GM18870 (cell line): ENCODE results near the gene ATF7IP.
A peak's percentile ranks its signal among the peaks of the same experiment; 100 is the strongest.

Experiments used
- ATAC-seq: cut with Tn5 transposase; IDR thresholded peaks from one replicate; pipeline ENCODE4 v1.9.1; 2021; ENCODE audit warnings: moderate library complexity; ENCODE audit not compliant: unreplicated experiment

The ATF7IP gene

DNA sequence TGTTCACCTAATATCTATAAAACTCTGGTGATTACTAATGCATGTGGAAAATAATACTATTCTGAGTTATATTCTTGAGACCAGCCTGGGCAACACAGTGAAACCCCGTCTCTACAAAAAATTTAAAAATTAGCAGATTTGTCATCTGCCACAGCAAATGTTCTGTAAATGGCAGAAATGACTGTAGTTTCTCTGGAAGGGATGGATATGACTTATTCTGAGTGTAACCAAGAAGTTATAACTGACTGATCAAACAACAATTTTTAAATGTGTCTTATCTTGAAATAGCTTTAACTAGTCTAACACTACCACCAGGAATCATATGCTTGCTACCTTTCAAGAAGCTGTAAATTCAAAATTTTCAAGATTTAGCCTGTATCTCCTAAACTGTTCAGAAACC is 113.5 kb downstream of the ATF7IP start:
- no peak for ATAC-seq

DNA sequence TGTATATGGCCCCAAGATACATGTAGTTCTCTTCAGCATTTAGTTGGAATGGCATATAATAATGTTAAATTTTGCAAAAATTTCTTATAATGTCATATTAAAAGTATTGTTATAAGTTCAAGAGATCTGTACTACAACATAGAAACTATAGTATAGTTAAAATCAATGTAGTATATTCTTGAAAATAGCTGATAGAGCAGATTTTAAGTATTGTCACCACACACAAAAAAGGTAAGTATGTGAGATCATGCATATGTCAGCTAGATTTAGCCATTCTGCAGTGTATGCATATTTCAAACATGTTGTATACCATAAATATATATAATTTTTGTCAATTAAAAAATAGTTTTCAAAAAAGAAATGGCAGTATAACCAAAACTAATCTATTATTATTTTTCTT is 115.7 kb downstream of the ATF7IP start:
- ATAC-seq: no peak

GRCh38 chr12:14482361-14482760 is 116.9 kb downstream of the ATF7IP start:
- no peak for ATAC-seq

- no peak for ATAC-seq
Measured at GRCh38 chr12:14482886-14483285, 117.4 kb downstream of the ATF7IP start.

GRCh38 chr12:14495326-14495725 is 129.8 kb downstream of the ATF7IP start:
- ATAC-seq: no peak

GRCh38 chr12:14505626-14506596 is 140.4 kb downstream of the ATF7IP start:
- ATAC-seq: no peak

- no peak for ATAC-seq
Measured at GRCh38 chr12:14510574-14510973, 145.1 kb downstream of the ATF7IP start.

DNA sequence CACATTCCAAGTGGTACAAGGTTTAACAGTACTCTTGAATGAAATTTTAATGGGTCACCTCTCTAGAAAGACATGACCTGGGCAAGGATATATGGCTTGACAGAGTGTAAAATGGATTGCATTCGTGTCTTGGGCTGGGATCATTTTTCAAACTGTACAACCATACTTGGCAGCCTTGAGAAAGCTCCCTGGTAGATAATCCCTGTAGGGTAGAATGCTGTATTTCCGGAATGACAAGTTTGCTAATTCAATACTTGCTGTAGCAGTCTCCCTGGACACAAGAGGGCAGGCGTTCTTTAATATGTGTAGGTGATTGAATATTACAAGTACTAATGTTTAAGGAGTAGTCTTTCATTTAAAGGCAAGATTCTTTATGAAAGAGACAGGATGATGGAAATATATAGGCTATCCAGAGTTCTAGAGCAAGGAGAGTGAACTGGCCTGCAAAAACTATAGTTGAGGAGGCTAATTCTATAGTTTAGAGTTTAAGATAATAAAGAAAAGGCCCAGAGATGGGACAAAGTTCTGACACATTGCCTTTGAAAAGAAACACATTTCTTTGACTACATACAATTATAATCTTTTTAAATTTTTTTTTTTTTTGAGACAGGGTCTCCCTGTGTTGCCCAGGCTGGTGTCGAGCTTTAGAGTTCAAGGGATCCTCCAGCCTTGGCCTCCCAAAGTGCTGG is 148.8 kb downstream of the ATF7IP start:
- ATAC-seq: no peak

- ATAC-seq: no peak
Measured at GRCh38 chr12:14514946-14515345, 149.5 kb downstream of the ATF7IP start.

DNA sequence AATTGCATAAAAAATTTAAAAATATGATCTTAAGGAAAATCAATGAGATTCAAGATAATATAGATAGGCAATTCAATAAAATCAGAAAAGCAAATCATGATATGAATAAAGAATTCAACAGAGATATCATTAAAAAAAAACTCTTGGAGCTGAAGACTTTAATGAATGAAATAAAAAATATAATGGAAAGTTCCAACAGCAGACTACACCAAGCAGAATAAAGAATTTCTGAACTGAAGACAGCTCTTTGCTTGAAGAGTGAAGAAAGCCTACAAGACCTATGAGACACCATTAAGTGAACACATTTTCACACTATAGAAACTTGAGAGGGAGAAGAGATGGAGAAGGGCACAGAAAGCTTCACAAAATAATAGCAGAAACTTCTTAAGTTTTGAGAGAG is 156.3 kb downstream of the ATF7IP start:
- ATAC-seq: no peak

GRCh38 chr12:14525964-14526363 is 160.5 kb downstream of the ATF7IP start:
- no peak for ATAC-seq

GRCh38 chr12:14532152-14532551 is 166.7 kb downstream of the ATF7IP start:
- ATAC-seq: no peak

DNA sequence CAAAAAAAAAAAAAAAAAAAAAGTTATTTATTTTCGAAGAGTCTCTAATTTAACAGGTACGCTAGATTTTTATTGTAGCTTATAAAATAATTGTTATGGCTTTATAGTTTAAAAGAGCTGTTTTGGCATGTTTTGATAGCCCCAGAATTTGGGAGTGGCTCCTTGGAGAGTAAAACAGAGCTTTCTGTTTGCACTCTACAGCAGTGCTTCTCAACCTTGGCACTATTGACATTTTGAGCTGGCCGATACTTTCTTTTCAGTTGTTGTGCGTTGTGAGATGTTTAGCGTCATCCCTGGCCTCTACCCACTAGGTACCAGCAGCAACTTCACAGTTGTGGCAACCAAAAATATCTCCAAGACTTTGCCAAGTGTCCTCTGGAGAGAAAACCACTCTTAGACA is 171.6 kb downstream of the ATF7IP start:
- ATAC-seq: no peak

GRCh38 chr12:14540801-14541462 is 175.4 kb downstream of the ATF7IP start:
- peak; percentile 55 for ATAC-seq

DNA sequence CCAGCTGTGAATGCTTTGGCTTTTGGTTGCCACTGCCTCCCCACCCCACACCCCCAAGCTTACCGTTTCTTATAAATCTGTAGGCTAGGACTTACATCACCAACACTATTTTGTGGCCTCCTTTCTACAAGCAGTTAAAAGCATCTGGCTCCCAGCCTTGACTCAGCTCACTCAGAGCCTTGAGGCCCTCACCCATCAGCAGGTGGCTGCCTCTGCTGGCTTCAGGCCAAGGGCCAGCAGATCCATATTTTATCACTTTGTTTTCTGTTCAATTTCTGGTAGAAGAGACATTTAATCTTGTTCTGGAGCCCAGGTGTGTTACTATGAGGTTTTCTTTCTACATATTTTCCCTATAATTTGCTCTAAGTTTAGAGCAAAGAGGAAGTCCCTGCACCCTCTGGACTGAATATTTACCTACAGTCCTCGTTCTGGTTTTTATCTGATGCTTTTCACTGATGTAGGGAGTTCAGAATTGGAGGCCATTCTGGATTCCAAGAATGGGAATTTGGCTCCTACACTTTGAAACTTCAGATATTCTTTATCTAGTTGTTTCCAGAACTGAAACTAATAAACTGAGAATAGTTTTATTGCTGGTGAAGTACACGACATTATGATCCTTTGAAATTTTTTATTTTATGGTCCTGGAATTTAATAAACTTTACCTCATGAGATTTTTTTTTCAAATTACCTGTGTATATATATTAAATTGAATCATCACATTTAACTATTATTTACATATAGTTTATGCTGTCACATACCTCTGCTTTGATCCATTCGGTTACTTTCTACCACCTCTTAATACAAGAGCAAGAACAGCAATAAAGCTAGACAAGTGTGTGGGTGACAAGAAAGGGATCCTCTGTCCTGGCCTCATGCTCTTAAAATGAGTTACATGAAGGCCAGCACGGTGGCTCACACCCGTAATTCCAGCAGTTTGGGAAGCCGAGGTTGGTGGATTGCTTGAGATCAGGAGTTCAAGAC is 180.0 kb downstream of the ATF7IP start:
- ATAC-seq: no peak

DNA sequence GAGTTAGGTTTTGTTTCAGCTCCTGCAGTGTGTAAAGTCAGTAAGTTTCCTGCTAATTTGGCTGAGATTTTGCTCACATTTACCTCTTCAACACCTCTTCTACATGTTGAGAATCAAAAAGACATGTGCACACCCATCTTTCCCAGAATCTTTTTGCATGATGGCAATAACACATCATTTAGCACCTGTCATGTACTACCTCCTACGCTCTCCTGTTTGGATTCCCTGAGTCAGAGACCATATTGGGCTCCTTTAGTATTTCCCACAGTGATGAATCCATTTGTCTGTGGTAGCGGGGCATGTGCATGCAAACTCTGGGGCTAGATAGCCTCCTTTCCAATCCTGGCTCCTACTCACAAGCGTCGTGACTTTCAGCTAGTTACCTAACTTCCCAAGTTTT is 182.1 kb downstream of the ATF7IP start:
- no peak for ATAC-seq

- no peak for ATAC-seq
Measured at GRCh38 chr12:14548609-14549008, 183.1 kb downstream of the ATF7IP start.
